NCI-H2107 treated with DMSO at 0.1 percent for 48 hours (cell line): ENCODE results near the gene BCAS1.
"Not testable (repeated sequence)": the region's sequence is repeated elsewhere in the genome, so short reads cannot be mapped to it uniquely, and the experiment has no call there.

Experiments used
- DNase-seq: peaks from one replicate; lab custom pipeline; 2025; ENCODE audit not compliant: unreplicated experiment; lab: John Stamatoyannopoulos, UW

The BCAS1 gene

DNA sequence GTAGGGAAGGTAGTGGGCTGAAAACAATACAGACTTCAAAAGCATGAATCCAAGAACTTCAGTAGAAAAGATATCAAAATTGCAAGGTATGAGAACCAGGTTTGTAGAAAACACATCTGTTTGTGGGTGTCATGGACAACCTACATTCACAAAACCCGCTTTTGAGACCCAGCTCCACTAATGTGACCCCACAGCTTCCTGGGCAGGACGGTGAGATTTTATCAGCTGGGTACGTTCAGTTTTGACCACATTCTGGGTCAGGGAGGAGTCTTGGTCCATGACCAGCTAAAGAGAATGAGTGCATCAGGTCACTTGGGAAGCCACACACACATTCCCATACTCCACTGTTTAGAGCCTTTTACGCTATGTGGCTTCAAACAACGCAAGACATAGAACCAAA is 77.1 kb downstream of the BCAS1 start:
- no peak for DNase-seq

- DNase-seq, result no peak
These were observed 79.5 kb downstream of the BCAS1 start for GRCh38 chr20:53990768-53991450.

- no peak for DNase-seq
These were observed 80.4 kb downstream of the BCAS1 start for GRCh38 chr20:53990003-53990402.

- no peak for DNase-seq
These were observed 81.0 kb downstream of the BCAS1 start for GRCh38 chr20:53989401-53989800.

DNA sequence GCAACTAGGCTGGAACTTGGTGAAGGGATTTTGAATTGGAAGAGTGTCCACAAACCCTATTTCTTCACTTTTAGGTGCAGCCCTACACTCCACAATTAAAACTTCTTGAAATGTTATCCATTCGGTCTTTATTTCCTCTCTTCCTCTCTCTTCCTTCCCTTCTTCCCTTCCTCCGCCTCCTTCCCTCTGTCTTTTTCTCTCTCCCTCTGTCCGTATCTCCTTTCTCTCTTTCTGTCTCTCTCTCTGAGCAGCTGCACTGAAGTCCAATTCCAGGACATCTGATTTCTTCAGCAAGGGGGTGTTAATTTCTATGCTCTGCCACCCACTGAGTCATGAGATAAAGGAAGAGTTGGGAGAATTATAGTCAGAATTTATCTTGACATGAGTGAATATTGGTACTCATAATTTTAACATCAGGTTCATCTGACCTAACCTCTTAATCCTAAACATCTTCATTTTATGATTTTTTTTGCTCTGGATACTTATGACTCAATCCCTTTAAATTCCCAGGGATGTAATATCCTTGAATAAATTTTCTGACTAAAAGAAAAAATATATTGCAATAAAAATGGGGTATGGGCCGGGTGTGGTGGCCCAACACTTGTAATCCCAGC is 84.2 kb downstream of the BCAS1 start:
- DNase-seq, result no peak

- DNase-seq, result no peak
These were observed 85.3 kb downstream of the BCAS1 start for GRCh38 chr20:53985150-53985518.

DNA sequence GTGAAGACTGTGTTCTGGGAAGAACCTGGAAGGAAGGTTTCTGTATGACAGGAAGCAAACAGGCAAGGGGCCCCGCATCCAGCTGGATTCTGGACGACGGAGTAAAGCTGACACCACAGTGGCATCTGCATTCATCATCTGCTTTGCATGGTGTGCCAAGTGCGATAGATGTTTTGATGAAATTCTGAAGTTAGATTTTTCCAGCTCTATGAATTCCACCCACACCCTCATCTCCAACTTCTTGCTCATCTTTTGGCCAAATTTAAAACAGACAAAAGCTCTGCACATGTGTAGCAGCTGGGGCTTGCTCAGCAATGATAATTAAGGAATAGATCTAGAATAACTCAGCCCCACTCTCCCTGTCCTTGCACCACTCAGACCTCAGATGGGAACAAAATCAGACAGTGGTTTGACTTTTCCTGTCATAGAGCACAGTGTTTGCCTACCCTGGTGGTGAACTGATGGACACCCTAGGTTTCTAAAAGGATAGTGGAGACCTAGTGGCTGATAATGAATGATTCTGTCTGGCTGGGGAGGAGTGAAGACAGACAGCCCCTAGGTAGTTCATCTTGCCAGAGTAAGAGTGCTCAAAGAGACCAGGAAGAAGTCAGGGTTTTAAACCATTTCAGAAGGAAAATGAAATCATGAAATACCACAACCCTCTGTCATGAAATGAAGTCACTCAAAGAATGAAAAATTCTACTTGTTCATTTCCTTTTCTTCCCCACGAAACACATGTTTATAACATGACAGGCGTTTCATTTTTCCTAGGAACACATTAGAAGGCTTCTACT is 85.8 kb downstream of the BCAS1 start:
- no peak for DNase-seq

- DNase-seq, result no peak
These were observed 87.0 kb downstream of the BCAS1 start for GRCh38 chr20:53983401-53983800.

- no peak for DNase-seq
These were observed 87.8 kb downstream of the BCAS1 start for GRCh38 chr20:53982624-53983023.

DNA sequence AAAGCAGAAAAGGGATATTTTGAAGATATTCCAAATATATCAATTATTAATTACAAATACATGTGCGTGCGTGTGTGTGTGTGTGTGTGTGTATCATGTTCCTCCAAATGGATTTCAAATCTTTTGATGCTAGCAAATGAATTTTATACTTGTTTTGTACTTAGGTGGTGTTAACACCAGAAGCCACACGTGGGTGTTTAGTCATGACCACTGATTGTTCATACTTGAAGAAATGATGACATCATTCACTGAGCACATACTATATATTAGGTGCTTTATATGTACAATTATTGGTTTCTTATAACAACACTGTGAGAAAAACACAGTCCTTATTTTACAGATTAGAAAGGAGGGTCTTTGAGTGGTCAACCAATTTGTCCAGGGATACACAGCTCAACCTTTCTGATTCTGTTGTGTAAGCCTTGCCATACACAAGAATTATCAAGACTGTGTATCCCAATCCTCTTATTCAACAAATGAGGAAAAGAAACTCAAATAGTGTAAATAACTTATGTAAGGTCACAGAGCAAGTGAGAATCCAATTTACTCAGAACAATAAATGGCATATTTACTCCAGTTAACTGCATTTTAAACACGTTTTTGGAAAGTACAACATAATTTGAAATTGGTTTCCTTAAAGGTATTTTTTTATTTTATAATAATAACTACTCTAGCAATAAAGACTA is 88.5 kb downstream of the BCAS1 start:
- DNase-seq, result no peak

DNA sequence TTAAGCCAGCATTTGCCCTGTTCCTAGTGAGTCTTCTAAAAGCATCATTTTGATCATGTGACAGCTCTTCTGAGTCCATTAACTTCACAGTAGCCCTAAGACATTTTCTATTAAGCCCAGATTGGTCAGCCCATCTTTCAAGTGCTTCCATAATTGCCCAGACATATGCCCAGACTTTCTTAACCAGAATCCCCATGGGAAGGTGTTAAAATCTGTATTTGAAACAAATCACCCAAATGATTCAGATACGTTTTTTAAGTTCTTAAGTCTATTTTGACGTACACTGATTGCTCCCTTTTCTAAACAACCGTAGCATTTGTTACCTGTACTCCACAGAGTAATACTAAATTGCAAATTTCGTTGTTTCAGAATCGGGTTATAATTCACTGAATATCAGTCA is 89.3 kb downstream of the BCAS1 start:
- no peak for DNase-seq

DNA sequence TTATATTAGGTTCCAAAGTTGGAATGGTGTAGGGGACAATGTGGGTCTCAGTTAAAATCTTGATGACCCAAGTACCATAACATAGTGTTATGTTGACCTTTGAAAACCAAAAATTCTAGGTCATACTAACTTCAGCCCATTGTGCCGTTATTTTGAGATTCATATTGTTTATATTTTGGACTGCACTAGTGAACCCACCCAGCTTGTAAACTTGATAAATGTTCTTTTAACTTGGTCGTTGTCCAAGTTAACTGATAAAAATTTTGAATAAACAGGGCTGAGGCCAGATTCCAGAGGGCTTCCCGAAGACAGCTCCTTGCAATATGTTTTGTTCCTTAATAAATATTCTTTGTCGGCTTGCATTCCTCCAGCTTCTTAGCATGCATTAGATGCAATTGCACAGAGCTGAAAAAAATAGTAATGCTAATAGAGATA is 90.3 kb downstream of the BCAS1 start:
- no peak for DNase-seq

- no peak for DNase-seq
These were observed 91.9 kb downstream of the BCAS1 start for GRCh38 chr20:53978497-53978896.

DNA sequence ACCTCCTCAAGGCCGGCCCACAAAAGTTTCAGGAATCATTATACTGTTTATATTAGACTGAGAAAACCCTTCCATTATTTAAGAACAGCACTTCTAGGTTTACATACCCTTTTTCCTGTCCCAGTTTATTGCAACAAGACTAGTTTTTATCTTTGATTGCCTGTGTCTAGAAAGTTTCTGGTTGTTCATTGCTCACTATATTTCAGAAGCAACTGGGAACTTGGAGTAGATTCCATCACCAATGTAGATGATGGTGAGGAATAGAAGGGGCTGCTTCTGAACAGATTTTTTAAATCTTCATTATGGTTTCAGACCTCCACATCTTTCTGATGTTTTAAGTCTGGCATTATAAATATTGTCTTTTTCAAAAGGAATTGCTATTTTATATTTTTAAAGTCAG is 93.0 kb downstream of the BCAS1 start:
- no peak for DNase-seq

DNA sequence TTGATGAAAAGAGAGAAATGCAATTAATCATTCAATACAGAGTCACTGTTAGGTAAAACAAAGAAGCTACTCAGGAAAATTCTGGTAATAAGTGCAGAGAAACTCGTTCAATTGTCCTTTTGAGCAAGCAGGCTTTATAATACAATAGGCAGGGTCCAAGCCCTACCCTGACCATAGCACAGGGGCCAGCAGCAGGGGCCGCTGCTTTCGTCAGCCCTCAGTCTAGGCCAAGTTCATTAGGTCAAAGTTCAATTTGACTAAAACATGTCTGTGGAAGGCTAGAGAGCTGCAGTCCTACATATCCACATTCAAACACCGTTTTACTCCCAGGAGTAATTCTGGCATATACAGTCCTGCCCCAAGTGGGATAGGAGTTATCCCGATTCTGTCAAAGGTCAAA is 94.6 kb downstream of the BCAS1 start:
- DNase-seq, result no peak

GRCh38 chr20:53974785-53975555 is 95.4 kb downstream of the BCAS1 start:
- DNase-seq, result no peak

- DNase-seq, result not testable (repeated sequence)
These were observed 96.5 kb downstream of the BCAS1 start for GRCh38 chr20:53973882-53974281.

GRCh38 chr20:53972179-53972578 is 98.2 kb downstream of the BCAS1 start:
- no peak for DNase-seq

GRCh38 chr20:53971096-53971683 is 99.2 kb downstream of the BCAS1 start:
- DNase-seq, result no peak

GRCh38 chr20:53970232-53970631 is 100.2 kb downstream of the BCAS1 start:
- no peak for DNase-seq
